ENCODE data around the gene LNX1. TPM values are rescaled to one million over a fixed set of nuclear protein-coding genes. Genes with fewer than 3 reads are reported as not detected.

Gene LNX1
- polyA plus RNA-seq, 1 of the 3 experiments (the other 2 are of a cell fraction): 0.16 TPM

- Histone ChIP-seq H3K4me2 (no peak overlapping the region), H2AFZ (ENCODE audit: low read depth) (no peak overlapping the region), H3K36me3 (replicated peaks in 1 of 2; ENCODE audit: control insufficient read depth in 1 of 2, insufficient read depth in 2 of 2, low read length in 1 of 2) (no peaks in the 10 kb centered on the region), H3K9me2 (no peaks in the 10 kb centered on the region), H3K27ac (ENCODE audit: low read depth in 2 of 2, low read length in 1 of 2) (peak overlapping the region in 1 of 2 experiments; percentile 95; a peak in 1 of 4 replicates), H3K4me3 (ENCODE audit: low read depth in 2 of 2, low read length in 1 of 2) (no peak overlapping the region), H3F3A (replicated peaks; ENCODE audit: insufficient read depth) (peaks cover 26% of the 10 kb centered on the region), H3K9me3 (no peaks in the 10 kb centered on the region), H3K9ac (no peak overlapping the region), H3K79me2 (ENCODE audit: insufficient read depth) (no peaks in the 10 kb centered on the region), H3K4me1 (ENCODE audit: control insufficient read depth in 1 of 2, insufficient read depth in 2 of 2, low read depth in 1 of 2, low read length in 1 of 2) (peaks cover 0 to 9% of the 10 kb centered on the region in 2 experiments; a peak in 2 of 4 replicates), H4K20me1 (ENCODE audit: insufficient read depth) (no peaks in the 10 kb centered on the region), H3K27me3 (ENCODE audit: insufficient read depth) (no peaks in the 10 kb centered on the region)
- DNase-seq: no peak
- TF ChIP-seq GATA2 (CRISPR knock-in tag; IDR thresholded peaks at IDR 0.05) (no peak), NRF1 (IDR thresholded peaks at IDR 0.05; ENCODE audit: low read depth, low read length) (no peak), FOXJ3 (CRISPR knock-in tag; IDR thresholded peaks at IDR 0.05) (no peak), IRF3 (IDR thresholded peaks at IDR 0.05; ENCODE audit: low read depth, low read length) (no peak), FOSL2 (IDR thresholded peaks at IDR 0.05; ENCODE audit: borderline replicate concordance, low read depth) (no peak), MAX (IDR thresholded peaks at IDR 0.05; ENCODE audit: low read depth) (no peak), RFX5 (IDR thresholded peaks at IDR 0.05; ENCODE audit: low read length) (no peak), USF2 (IDR thresholded peaks at IDR 0.05; ENCODE audit: borderline replicate concordance, low read depth, low read length) (no peak), EP300 (IDR thresholded peaks at IDR 0.05; ENCODE audit: borderline replicate concordance in 1 of 2, low read depth in 1 of 2, low read length in 1 of 2) (no peak), SMC3 (IDR thresholded peaks at IDR 0.05; ENCODE audit: low read depth, low read length) (no peak), EZH2phosphoT487 (IDR thresholded peaks at IDR 0.05; ENCODE audit: borderline replicate concordance, low read depth) (no peak), CTCF (IDR thresholded peaks at IDR 0.05) (no peak), NFIC (IDR thresholded peaks at IDR 0.05; ENCODE audit: borderline replicate concordance) (no peak), FOXM1 (IDR thresholded peaks at IDR 0.05; ENCODE audit: low read depth) (no peak)
- ChIA-PET CTCF (interaction anchor here (0.9 to 6.6 kb wide), 2 partner anchors 9 to 427 kb away, joined by 3 to 36 read pairs; no protein-coding TSS in a partner anchor), POLR2A (no interaction called here)
- WGBS (ENCODE audit: low lambda C conversion rate): 98% methylated on average over 8 of the region's 8 CpGs
Observed at GRCh38 chr4:53481586-53481985, 109.7 kb downstream of the LNX1 start.

Data from SK-N-SH (cell line).